ENCODE results near the gene LOXL1. TPM values are rescaled to one million over a fixed set of nuclear protein-coding genes. Genes with fewer than 3 reads are reported as not detected.

The LOXL1 gene
- total and polyA plus RNA-seq, 8 donors, result 22.3 to 195 (median 140) TPM

DNA sequence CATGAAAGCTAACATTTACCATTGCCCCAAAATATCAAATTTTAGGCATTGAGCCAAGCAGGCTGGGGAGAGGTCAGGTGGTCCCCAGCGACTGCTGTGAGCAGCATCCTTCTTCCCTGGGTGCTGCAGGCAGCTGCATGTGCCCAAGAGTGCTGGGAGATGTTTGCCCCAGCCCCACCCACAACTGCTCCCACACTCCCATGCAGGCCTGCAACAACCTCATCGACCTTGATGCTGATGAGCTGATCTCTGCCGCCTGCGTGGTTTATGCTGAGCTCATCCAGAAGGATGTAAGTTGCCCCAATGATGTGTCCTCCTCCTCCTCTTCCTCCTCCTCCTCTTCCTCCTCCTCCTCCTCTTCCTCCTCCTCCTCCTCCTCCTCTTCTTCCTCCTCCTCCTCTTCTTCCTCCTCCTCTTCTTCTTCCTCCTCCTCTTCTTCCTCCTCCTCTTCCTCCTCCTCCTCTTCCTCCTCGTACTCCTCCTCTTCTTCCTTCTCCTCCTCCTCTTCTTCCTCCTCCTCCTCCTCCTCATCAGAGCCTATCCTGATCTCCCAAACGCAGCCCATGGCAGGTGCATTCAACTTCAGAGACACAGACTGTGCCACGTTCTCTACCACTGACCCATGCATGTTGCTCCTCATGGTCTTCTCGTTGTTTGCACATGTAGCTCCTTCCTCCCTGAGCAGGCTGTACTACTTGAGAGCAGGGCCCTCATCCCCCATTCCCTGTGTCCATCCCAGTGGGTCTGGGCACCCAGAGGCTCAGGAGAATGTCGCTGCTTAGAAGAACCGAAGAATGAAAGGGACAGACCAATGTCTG lies 37.8 kb upstream of the LOXL1 start:
- Histone ChIP-seq H3K36me3 (no peaks in the 10 kb centered on the region), H3K4me1 (no peaks in the 10 kb centered on the region), H3K27ac (no peak overlapping the region), H3K27me3 (peaks cover 0 to 8% of the 10 kb centered on the region in 2 donors), H3K9me3 (peaks cover 0 to 3% of the 10 kb centered on the region in 2 donors), H3K4me3 (no peak overlapping the region)
- intact Hi-C loops (cut with DNase I), result no loop called here
- DNase-seq (no peak), ATAC-seq (no peak)
- TF ChIP-seq, protein P1, sequence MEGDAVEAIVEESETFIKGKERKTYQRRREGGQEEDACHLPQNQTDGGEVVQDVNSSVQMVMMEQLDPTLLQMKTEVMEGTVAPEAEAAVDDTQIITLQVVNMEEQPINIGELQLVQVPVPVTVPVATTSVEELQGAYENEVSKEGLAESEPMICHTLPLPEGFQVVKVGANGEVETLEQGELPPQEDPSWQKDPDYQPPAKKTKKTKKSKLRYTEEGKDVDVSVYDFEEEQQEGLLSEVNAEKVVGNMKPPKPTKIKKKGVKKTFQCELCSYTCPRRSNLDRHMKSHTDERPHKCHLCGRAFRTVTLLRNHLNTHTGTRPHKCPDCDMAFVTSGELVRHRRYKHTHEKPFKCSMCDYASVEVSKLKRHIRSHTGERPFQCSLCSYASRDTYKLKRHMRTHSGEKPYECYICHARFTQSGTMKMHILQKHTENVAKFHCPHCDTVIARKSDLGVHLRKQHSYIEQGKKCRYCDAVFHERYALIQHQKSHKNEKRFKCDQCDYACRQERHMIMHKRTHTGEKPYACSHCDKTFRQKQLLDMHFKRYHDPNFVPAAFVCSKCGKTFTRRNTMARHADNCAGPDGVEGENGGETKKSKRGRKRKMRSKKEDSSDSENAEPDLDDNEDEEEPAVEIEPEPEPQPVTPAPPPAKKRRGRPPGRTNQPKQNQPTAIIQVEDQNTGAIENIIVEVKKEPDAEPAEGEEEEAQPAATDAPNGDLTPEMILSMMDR (IDR thresholded peaks at IDR 0.05), result no peak

DNA sequence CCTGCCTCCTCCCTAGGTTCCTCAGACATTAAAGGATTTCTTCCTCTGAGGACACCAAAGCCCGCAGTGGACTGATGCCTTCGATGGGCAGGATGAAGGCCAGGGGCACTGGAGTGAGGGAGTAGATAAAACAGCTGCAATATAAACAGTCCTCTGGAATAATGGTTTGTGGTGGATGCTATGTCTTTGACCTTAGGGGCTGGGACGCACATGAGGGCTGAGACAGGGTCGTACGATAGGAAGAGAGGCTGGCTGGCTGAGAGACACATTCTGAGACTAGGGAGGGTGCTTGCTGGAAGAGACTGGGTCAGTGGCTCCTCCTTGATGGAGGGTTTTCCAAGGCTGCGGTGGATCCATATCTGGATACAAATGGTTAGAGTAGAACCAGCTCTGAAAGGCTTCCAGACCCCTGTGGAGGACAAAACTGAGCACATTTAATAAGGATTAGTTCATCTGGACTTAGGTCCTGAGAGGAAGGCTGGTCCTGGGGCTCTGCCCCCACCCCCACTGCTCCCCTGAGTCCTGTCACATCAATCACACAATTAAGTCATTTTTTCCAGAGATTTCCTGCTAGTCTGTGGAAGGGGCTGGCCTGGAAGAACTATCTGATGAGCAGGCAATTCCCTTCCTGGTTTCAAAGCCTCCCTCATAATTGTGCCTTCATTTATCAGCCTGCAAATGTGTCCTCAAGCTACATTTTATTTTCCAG lies 37.1 kb upstream of the LOXL1 start:
- DNase-seq (no peak), ATAC-seq (no peak)
- no peak overlapping the region for H3K4me3 ChIP-seq
- H3K27ac ChIP-seq, result no peak overlapping the region
- peaks cover 0 to 3% of the 10 kb centered on the region in 2 donors for H3K9me3 ChIP-seq
- H3K27me3 ChIP-seq, result peaks cover 0 to 12% of the 10 kb centered on the region in 2 donors
- intact Hi-C loops (cut with DNase I), result no loop called here
- H3K4me1 ChIP-seq, result no peaks in the 10 kb centered on the region
- H3K36me3 ChIP-seq, result no peaks in the 10 kb centered on the region
- TF ChIP-seq, protein P1 (IDR thresholded peaks at IDR 0.05), result no peak

- no peaks in the 10 kb centered on the region for H3K36me3 ChIP-seq
- no peak overlapping the region for H3K4me3 ChIP-seq
- H3K27me3 ChIP-seq, result peaks cover 0 to 17% of the 10 kb centered on the region in 2 donors
- H3K9me3 ChIP-seq, result peaks cover 0 to 3% of the 10 kb centered on the region in 2 donors
- no peak for DNase-seq
- no peak overlapping the region for H3K27ac ChIP-seq
- no peaks in the 10 kb centered on the region for H3K4me1 ChIP-seq
- intact Hi-C loops (cut with DNase I), result no loop called here
- no peak for ATAC-seq
- TF ChIP-seq, protein P1 (IDR thresholded peaks at IDR 0.05), result no peak
Observed at GRCh38 chr15:73889762-73890124, 36.5 kb upstream of the LOXL1 start.

- Histone ChIP-seq H3K27ac (no peak overlapping the region), H3K9me3 (peaks cover 0 to 3% of the 10 kb centered on the region in 2 donors), H3K36me3 (no peaks in the 10 kb centered on the region), H3K4me1 (no peaks in the 10 kb centered on the region), H3K27me3 (peaks cover 0 to 25% of the 10 kb centered on the region in 2 donors), H3K4me3 (no peak overlapping the region)
- intact Hi-C loops (cut with DNase I), result no loop called here
- TF ChIP-seq, protein P1 (IDR thresholded peaks at IDR 0.05), result no peak
- ATAC-seq (no peak), DNase-seq (no peak)
Observed at GRCh38 chr15:73891328-73892315, 34.6 kb upstream of the LOXL1 start.

All from left lung (tissue), 10 donors.